ENCODE results near the gene NME2.

Gene NME2

GRCh38 chr17:51203838-51204237, 37.6 kb downstream of the NME2 start:
- DNase-seq (ENCODE audit: low spot score) = no peak

- no peak for DNase-seq (ENCODE audit: low spot score)
Observed at GRCh38 chr17:51214920-51215319, 48.7 kb downstream of the NME2 start.

- no peak for DNase-seq (ENCODE audit: low spot score)
Observed at GRCh38 chr17:51217946-51218345, 51.7 kb downstream of the NME2 start.

GRCh38 chr17:51221322-51221721, 55.1 kb downstream of the NME2 start:
- no peak for DNase-seq (ENCODE audit: low spot score)

Data from kidney tubule cell (primary cell).